ENCODE measurements around the gene GALNT6. TPM values are rescaled to one million over a fixed set of nuclear protein-coding genes. Genes with fewer than 3 reads are reported as not detected.
"Not testable (repeated sequence)": the region's sequence is repeated elsewhere in the genome, so short reads cannot be mapped to it uniquely, and the experiment has no call there.

The GALNT6 gene
- total RNA-seq, 1 experiment from 2014 or later: 6.5 TPM

- TF ChIP-seq REST (IDR thresholded peaks at IDR 0.05; ENCODE audit: insufficient read depth in 1 of 2, low read depth in 2 of 2, low read length in 1 of 2): no peak
- Histone ChIP-seq H3K27me3 (ENCODE audit: control insufficient read depth, insufficient read depth, low read length) (no peaks in the 10 kb centered on the region), H3K4me1 (ENCODE audit: control insufficient read depth, insufficient read depth, low read length) (no peaks in the 10 kb centered on the region), H3K27ac (ENCODE audit: low read length) (no peak overlapping the region), H3K9me3 (ENCODE audit: control insufficient read depth, insufficient read depth, low read depth, low read length) (no peaks in the 10 kb centered on the region), H3K4me3 (ENCODE audit: low read depth in 2 of 2, low read length in 2 of 2) (no peak overlapping the region), H3K36me3 (ENCODE audit: control insufficient read depth, insufficient read depth, low read length) (no peaks in the 10 kb centered on the region)
- DNase-seq (ENCODE audit: low read depth, low spot score) (no peak), ATAC-seq (no peak)
- ChIA-PET CTCF (interaction anchor here (0.6 kb wide), 1 partner anchor 60 kb away, joined by 11 read pairs; no protein-coding TSS in a partner anchor), POLR2A (no interaction called here)
- in situ Hi-C loops (cut with HindIII; ENCODE audit: low pct_unique_long_range_greater_than_20kb, low sequenced_read_pairs) (no loop called here), intact Hi-C loops (cut with micrococcal nuclease; ENCODE audit: unreplicated experiment) (no loop called here)
- no TSS peak for BruUV-seq (replicated peaks)
These were observed 70.4 kb downstream of the GALNT6 start for GRCh38 chr12:51320695-51321320.

- no peak for TF ChIP-seq SIN3A (IDR thresholded peaks at IDR 0.05; ENCODE audit: borderline replicate concordance, insufficient read depth, low read depth, low read length)
- intact Hi-C loops (cut with micrococcal nuclease; ENCODE audit: unreplicated experiment) (no loop called here), in situ Hi-C loops (cut with HindIII; ENCODE audit: low pct_unique_long_range_greater_than_20kb, low sequenced_read_pairs) (no loop called here)
- Histone ChIP-seq H3K27ac (ENCODE audit: low read length) (no peak overlapping the region), H3K9me3 (ENCODE audit: control insufficient read depth, insufficient read depth, low read depth, low read length) (no peaks in the 10 kb centered on the region), H3K36me3 (ENCODE audit: control insufficient read depth, insufficient read depth, low read length) (no peaks in the 10 kb centered on the region), H3K27me3 (ENCODE audit: control insufficient read depth, insufficient read depth, low read length) (no peaks in the 10 kb centered on the region), H3K4me3 (ENCODE audit: low read depth in 2 of 2, low read length in 2 of 2) (no peak overlapping the region), H3K4me1 (ENCODE audit: control insufficient read depth, insufficient read depth, low read length) (no peaks in the 10 kb centered on the region)
- POLR2A ChIA-PET: no interaction called here
- no peak for DNase-seq (ENCODE audit: low read depth, low spot score)
- BruUV-seq (replicated peaks): no TSS peak
- CTCF ChIA-PET: interaction anchor here (0.6 kb wide), 1 partner anchor 60 kb away, joined by 11 read pairs; no protein-coding TSS in a partner anchor
- ATAC-seq: no peak
These were observed 70.9 kb downstream of the GALNT6 start for GRCh38 chr12:51320311-51320694.

GRCh38 chr12:51318846-51319599 is 72.2 kb downstream of the GALNT6 start:
- Histone ChIP-seq H3K27me3 (ENCODE audit: control insufficient read depth, insufficient read depth, low read length) (no peaks in the 10 kb centered on the region), H3K36me3 (ENCODE audit: control insufficient read depth, insufficient read depth, low read length) (no peaks in the 10 kb centered on the region), H3K27ac (ENCODE audit: low read length) (no peak overlapping the region), H3K9me3 (ENCODE audit: control insufficient read depth, insufficient read depth, low read depth, low read length) (no peaks in the 10 kb centered on the region), H3K4me3 (ENCODE audit: low read depth in 2 of 2, low read length in 2 of 2) (no peak overlapping the region), H3K4me1 (ENCODE audit: control insufficient read depth, insufficient read depth, low read length) (no peaks in the 10 kb centered on the region)
- no peak for DNase-seq (ENCODE audit: low read depth, low spot score)
- no TSS peak for BruUV-seq (replicated peaks)
- no peak for TF ChIP-seq REST (IDR thresholded peaks at IDR 0.05; ENCODE audit: insufficient read depth in 1 of 2, low read depth in 2 of 2, low read length in 1 of 2)
- TF ChIP-seq CTCF (IDR thresholded peaks at IDR 0.05): no peak
- no peak for TF ChIP-seq POLR2AphosphoS5 (IDR thresholded peaks at IDR 0.05; ENCODE audit: low read depth, low read length)
- no peak for TF ChIP-seq TCF7L2 (IDR thresholded peaks at IDR 0.05; ENCODE audit: low read depth, low read length)
- no peak for TF ChIP-seq SIN3A (IDR thresholded peaks at IDR 0.05; ENCODE audit: borderline replicate concordance, insufficient read depth, low read depth, low read length)
- POLR2A ChIA-PET: no interaction called here
- ATAC-seq: no peak
- in situ Hi-C loops (cut with HindIII; ENCODE audit: low pct_unique_long_range_greater_than_20kb, low sequenced_read_pairs): no loop called here
- CTCF ChIA-PET: interaction anchor here (1.3 kb wide), 1 partner anchor 49 kb away, joined by 4 read pairs; no protein-coding TSS in a partner anchor
- intact Hi-C loops (cut with micrococcal nuclease; ENCODE audit: unreplicated experiment): no loop called here

GRCh38 chr12:51318057-51318806 is 73.0 kb downstream of the GALNT6 start:
- in situ Hi-C loops (cut with HindIII; ENCODE audit: low pct_unique_long_range_greater_than_20kb, low sequenced_read_pairs); BruUV-seq (replicated peaks); H3K9me3 ChIP-seq (ENCODE audit: control insufficient read depth, insufficient read depth, low read depth, low read length); H3K27me3 ChIP-seq (ENCODE audit: control insufficient read depth, insufficient read depth, low read length); H3K4me3 ChIP-seq (ENCODE audit: low read depth in 2 of 2, low read length in 2 of 2); POLR2A ChIA-PET; CTCF ChIA-PET; ATAC-seq; H3K27ac ChIP-seq (ENCODE audit: low read length); H3K36me3 ChIP-seq (ENCODE audit: control insufficient read depth, insufficient read depth, low read length); DNase-seq (ENCODE audit: low read depth, low spot score); intact Hi-C loops (cut with micrococcal nuclease; ENCODE audit: unreplicated experiment); H3K4me1 ChIP-seq (ENCODE audit: control insufficient read depth, insufficient read depth, low read length): not testable (repeated sequence)

Data from Panc1 (cell line).